Right lobe of liver (tissue), 6 donors: ENCODE results near the gene UTP4. TPM values are rescaled to one million over a fixed set of nuclear protein-coding genes. Genes with fewer than 3 reads are reported as not detected.
A peak's percentile ranks its signal among the peaks of the same experiment; 100 is the strongest.

ENCODE experiments used
- ATAC-seq, 4 donors: fragments of 200-7000 bp; cut with Tn5 transposase; one replicate each; pipeline ENCODE4 v1.9.1; 2020; ENCODE audit warnings: mild to moderate bottlenecking in 4 of 4, moderate library complexity in 4 of 4
- DNase-seq, 3 donors: peaks; one replicate each; pipeline ENCODE4 v3.0.0-alpha.2; 2020
- H3K27ac ChIP-seq, 3 donors: fragments of 200-600 bp; one replicate each; pipeline ENCODE4 v1.8.0; 2022
- H3K27me3 ChIP-seq, 2 donors: fragments of 200-600 bp; one replicate each; pipeline ENCODE4 v1.8.0; 2022
- H3K36me3 ChIP-seq, 4 donors: fragments of 200-600 bp; sonication (generic) in 1 of 4; one replicate each; pipeline versions ENCODE4 v1.5.1 to v1.8.0; 2017 to 2022; ENCODE audit warnings: control low read depth in 1 of 4
- H3K4me1 ChIP-seq, 4 donors: fragments of 200-600 bp; sonication (generic) in 1 of 4; one replicate each; pipeline versions ENCODE4 v1.5.1 to v1.8.0; 2017 to 2022; ENCODE audit warnings: control low read depth in 1 of 4
- H3K4me3 ChIP-seq, 3 donors: fragments of 200-600 bp; one replicate each; pipeline ENCODE4 v1.8.0; 2022
- H3K9me3 ChIP-seq, 4 donors: fragments of 200-600 bp; sonication (generic) in 1 of 4; one replicate each; pipeline versions ENCODE4 v1.5.1 to v1.8.0; 2017 to 2022; ENCODE audit warnings: control low read depth in 1 of 4
- POLR2A ChIP-seq: fragments of 450-650 bp; IDR thresholded peaks from one replicate; pipeline ENCODE4 v1.6.1; 2017; ENCODE audit warnings: antibody characterized with exemption, mild to moderate bottlenecking
- WGBS: methylation state at CpG from one replicate; pipeline ENCODE4 v1.1.6; 2018; ENCODE audit warnings: low coverage, low lambda C conversion rate; ENCODE audit not compliant: insufficient coverage; ENCODE audit errors: missing lambda C conversion rate; 5-methylcytosine and 5-hydroxymethylcytosine counted together
- intact Hi-C, 2 donors: fragments of 100-400 bp; cut with DNase I; formaldehyde crosslinking; loops; one replicate each; pipeline versions ENCODE4 v1.11.2 to v1.14.1; 2022
- total RNA-seq, 6 experiments: library from RNA; depleted of rRNA in 2 of 6; stranded (reverse); fragments of >200 nt in 2 of 6; fragmentation: NEBNext Ultra II Directional in 3 of 6; extraction: Animal tissue kit (Norgen Biotek cat#: 25700) in 3 of 6; gene quantifications; one replicate each; pipeline versions ENCODE4 v1.1.0 to v1.2.4, GENCODE V29; 2016 to 2023
- TF ChIP-seq, protein P1 (sequence below), 4 donors: fragments of 200-600 bp in 3 of 4; fragments of 450-650 bp in 1 of 4; IDR thresholded peaks; one replicate each; pipeline versions ENCODE4 v1.5.1 to v1.8.0; 2016 to 2022; ENCODE audit warnings: antibody characterized with exemption in 4 of 4, mild to moderate bottlenecking in 2 of 4
- donor health status: DM: no; HTN: yes; CAD: no.
- donor health status: DM: no; HTN: no; CAD: no.
- donor health status: DM: no; HTN: no; CAD: no.
- donor health status: DM: no; HTN: yes; CAD: no.
- donor health status: DM: no; HTN: yes; CAD: no.

The UTP4 gene
- total RNA-seq, 6 experiments from 2014 or later: 13.9 to 22.2 (median 19.6) TPM

DNA sequence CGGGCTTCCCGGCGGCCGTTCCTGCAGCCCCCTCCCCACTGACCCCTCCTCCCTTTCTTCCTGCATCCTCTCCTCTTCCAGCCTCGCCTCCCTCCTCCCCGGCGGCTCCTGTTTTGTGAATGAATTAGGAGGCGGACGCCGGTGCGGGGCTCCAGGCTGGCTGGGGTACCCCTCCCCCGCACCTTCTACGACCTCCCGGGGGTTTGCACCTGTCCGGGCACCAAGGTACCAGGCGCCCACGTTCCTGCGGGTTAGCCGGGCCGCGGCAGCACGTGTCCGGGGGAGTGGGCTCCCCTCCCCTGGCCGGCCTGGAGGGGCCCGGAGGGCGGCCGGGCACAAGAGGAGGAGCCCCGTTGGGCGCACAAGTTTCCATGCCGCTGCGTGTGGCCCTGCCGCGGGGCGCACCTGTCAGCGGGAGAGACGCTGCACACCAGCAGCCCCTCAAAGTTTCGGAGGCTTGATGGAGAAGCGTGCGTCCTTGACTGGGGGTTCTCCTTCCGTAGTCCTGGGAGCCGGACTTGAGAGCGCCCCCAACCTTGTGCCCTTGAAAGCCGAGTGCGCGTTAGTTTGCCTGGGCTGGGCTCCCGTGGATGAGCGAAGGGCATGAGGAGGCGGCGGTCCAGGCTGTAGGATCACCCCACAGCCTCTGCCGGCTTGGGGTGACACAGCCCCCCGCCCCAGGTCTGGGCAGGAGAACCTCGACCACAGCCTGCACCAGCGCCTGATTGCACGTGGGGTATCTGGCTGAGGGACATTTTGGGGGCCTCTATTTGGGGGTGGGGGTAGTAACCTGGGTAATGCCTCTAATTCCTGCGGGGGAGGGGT, 25.7 kb upstream of the UTP4 start:
- H3K27ac ChIP-seq: no peak overlapping the region
- 2% methylated on average over 10 of the region's 55 CpGs for WGBS
- peak in 2 of 4 donors; percentile 9 to 19 for ATAC-seq
- peaks cover 0 to 21% (median 6%) of the 10 kb centered on the region in 4 donors for H3K4me1 ChIP-seq
- TF ChIP-seq POLR2A: no peak
- TF ChIP-seq, protein P1, sequence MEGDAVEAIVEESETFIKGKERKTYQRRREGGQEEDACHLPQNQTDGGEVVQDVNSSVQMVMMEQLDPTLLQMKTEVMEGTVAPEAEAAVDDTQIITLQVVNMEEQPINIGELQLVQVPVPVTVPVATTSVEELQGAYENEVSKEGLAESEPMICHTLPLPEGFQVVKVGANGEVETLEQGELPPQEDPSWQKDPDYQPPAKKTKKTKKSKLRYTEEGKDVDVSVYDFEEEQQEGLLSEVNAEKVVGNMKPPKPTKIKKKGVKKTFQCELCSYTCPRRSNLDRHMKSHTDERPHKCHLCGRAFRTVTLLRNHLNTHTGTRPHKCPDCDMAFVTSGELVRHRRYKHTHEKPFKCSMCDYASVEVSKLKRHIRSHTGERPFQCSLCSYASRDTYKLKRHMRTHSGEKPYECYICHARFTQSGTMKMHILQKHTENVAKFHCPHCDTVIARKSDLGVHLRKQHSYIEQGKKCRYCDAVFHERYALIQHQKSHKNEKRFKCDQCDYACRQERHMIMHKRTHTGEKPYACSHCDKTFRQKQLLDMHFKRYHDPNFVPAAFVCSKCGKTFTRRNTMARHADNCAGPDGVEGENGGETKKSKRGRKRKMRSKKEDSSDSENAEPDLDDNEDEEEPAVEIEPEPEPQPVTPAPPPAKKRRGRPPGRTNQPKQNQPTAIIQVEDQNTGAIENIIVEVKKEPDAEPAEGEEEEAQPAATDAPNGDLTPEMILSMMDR (IDR thresholded peaks at IDR 0.05): no peak
- intact Hi-C loops: loop anchor here (10.0 kb wide), 2 partner anchors 62 to 202 kb away; no protein-coding TSS in a partner anchor
- H3K4me3 ChIP-seq: peak overlapping the region; percentile 34 to 55 (median 43)
- H3K27me3 ChIP-seq: no peaks in the 10 kb centered on the region
- no peaks in the 10 kb centered on the region for H3K9me3 ChIP-seq
- no peaks in the 10 kb centered on the region for H3K36me3 ChIP-seq
- peak in 1 of 3 donors; percentile 37 for DNase-seq

DNA sequence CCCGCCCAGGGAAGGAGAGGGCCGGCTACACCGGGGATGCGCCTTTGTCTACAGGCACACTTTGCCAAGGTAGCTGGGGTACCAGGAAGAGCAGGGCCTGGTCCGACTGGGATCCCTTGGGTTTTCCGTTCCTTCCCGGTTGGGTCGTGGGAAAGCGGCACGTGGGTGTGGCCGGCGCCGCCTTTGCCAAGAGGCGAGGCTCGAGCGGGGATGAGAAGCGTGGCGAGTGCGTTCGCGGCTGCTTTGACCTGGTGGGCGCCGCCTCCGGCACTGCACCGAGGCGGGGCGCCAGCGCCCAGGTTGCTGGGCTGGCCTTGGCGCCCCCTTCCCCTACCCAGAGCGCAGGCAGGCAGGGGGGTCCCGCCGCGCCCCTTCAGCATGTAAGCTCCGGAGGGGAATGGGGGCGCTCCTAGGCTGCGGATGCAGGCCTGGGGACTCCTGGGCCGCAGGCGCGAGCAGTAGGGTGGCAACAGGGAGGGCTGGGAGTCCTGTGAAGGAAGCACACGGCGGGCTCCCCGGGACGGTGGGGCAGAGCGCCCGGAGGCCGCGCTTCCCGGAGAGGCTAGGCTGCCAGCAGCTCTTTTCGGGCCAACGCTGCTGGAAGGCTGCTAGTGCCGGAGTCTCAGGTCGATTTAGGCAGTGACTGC, 25.0 kb upstream of the UTP4 start:
- intact Hi-C loops: loop anchor here (10.0 kb wide), 2 partner anchors 63 to 203 kb away; no protein-coding TSS in a partner anchor
- Histone ChIP-seq H3K4me3 (peak overlapping the region; percentile 1 to 55 (median 9)), H3K4me1 (peaks cover 0 to 21% (median 6%) of the 10 kb centered on the region in 4 donors), H3K27me3 (no peaks in the 10 kb centered on the region), H3K27ac (no peak overlapping the region), H3K9me3 (no peaks in the 10 kb centered on the region), H3K36me3 (no peaks in the 10 kb centered on the region)
- peak; percentile 4 to 29 (median 22) for ATAC-seq
- WGBS: 3% methylated on average over 6 of the region's 52 CpGs
- TF ChIP-seq, protein P1 (IDR thresholded peaks at IDR 0.05): no peak
- TF ChIP-seq POLR2A: no peak
- peak in 2 of 3 donors; percentile 43 to 50 for DNase-seq

DNA sequence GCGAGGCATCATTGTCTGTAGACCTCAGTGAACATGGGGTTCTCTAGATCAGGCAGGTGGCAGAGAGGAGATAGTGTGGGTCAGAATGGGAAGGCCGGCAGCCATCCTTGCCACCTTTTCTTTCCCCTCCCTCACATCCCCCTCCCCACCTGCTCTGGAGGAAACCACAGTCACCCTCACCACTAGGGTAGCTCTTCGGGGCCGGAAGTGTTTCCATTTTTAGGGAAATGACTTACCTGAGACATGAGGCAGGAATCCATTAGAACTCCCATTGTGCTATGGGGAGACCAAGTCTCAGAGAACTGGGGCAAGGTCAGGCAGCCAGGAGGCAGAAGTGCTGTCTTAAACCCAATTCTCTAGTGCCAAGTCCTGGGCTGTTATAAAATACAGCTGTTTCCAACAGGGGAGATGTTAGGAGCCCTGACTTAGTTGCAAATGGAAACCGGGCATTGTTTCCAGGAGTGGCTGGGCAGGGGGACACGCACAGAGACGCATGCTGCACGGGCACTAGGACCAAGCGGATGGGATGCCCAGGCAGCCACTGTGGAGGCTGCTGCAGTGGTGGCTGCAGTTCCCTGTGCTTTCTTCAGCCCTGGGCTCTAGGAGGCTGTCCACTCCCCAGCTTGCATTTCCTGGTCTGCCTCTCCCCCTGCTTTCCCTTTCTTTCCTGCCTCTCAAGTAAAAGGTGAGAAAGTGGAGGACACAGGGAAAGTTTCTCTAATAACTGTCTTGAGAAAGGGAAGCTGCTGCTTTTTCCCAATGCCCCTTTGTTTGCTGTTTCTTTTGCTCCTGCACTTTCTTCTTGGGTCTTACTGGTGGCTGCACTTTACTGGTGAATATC, 24.2 kb upstream of the UTP4 start:
- Histone ChIP-seq H3K27me3 (no peaks in the 10 kb centered on the region), H3K27ac (no peak overlapping the region), H3K4me1 (peaks cover 0 to 21% (median 6%) of the 10 kb centered on the region in 4 donors), H3K36me3 (no peaks in the 10 kb centered on the region), H3K4me3 (no peak overlapping the region), H3K9me3 (no peaks in the 10 kb centered on the region)
- WGBS: 82% methylated on average over 2 of the region's 9 CpGs
- DNase-seq (no peak), ATAC-seq (no peak)
- intact Hi-C loops: loop anchor here (10.0 kb wide), 2 partner anchors 63 to 203 kb away; no protein-coding TSS in a partner anchor
- no peak for TF ChIP-seq POLR2A
- TF ChIP-seq, protein P1 (IDR thresholded peaks at IDR 0.05): no peak

DNA sequence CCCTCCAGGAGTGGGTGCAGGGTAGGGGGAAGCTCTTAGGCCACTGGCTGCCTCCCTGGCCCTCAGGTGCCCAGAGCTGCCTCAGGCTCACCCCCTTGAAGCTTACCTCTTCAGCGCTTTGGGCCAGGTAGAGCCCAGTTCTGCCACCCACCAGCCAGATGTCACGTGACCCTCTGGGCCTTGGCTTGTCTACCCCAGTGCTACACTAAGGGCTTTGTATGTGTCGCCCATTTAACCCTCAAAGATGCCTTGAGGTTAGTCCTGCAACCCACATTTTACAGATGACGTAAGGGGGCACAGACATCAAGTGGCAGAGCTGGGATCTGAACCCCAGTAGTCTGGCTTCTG, 23.6 kb upstream of the UTP4 start:
- no peak overlapping the region for H3K4me3 ChIP-seq
- no peaks in the 10 kb centered on the region for H3K27me3 ChIP-seq
- intact Hi-C loops: loop anchor here (10.0 kb wide), 2 partner anchors 64 to 204 kb away; no protein-coding TSS in a partner anchor
- ATAC-seq: no peak
- 90% methylated on average over 2 of the region's 4 CpGs for WGBS
- peaks cover 0 to 21% (median 6%) of the 10 kb centered on the region in 4 donors for H3K4me1 ChIP-seq
- no peaks in the 10 kb centered on the region for H3K36me3 ChIP-seq
- H3K27ac ChIP-seq: no peak overlapping the region
- no peak for TF ChIP-seq POLR2A
- TF ChIP-seq, protein P1 (IDR thresholded peaks at IDR 0.05): no peak
- DNase-seq: no peak
- H3K9me3 ChIP-seq: no peaks in the 10 kb centered on the region
